ENCODE data around the gene DUSP1. TPM values are rescaled to one million over a fixed set of nuclear protein-coding genes. Genes with fewer than 3 reads are reported as not detected.

DUSP1 gene
- total RNA-seq, 1 experiment from 2014 or later, result 10.3 TPM

DNA sequence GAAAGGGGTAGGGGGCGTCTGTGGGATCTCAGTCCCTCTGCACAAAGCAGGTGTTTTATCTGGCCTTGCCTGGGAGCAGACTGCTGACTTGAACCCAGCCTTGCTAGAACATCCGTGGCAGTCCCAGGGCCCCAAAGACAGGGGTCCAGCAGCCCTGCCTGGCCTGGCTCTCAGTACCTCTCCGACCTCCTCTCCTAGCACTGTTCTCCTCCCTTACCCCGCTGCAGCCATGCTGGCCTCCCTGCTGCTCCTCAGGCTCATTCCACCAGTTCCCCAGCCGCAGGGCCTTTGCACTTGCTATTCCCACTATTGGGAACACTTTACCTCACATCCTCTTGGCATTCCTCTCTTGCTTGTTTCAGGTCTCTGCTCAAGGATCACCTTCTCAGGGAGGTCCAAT lies 45.2 kb downstream of the DUSP1 start:
- CTCF ChIA-PET, result no interaction called here
- no peak overlapping the region for H3K27ac ChIP-seq
- intact Hi-C loops (cut with micrococcal nuclease; ENCODE audit: unreplicated experiment), result no loop called here

DNA sequence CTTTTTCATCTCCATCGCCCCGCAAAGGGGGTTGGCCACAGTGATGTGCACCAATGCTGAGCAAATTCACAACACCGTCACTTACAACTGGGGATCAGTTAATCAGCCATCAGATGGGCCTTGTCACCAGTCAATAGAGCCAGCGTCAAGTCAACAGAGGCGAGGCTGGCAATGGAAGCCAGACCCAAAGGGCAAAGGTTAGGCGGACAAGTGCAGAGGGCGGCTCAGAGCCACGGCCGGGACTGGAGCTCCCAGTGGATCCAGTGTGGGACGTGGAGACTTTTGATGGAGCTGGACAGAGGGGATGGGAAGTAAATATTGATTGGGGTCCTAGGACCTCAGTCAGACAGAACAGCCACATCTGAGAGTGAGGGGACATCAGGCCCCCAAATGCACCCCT lies 45.7 kb downstream of the DUSP1 start:
- H2AFZ ChIP-seq, result no peak overlapping the region
- H3K27ac ChIP-seq, result no peak overlapping the region
- TF ChIP-seq, protein P1, sequence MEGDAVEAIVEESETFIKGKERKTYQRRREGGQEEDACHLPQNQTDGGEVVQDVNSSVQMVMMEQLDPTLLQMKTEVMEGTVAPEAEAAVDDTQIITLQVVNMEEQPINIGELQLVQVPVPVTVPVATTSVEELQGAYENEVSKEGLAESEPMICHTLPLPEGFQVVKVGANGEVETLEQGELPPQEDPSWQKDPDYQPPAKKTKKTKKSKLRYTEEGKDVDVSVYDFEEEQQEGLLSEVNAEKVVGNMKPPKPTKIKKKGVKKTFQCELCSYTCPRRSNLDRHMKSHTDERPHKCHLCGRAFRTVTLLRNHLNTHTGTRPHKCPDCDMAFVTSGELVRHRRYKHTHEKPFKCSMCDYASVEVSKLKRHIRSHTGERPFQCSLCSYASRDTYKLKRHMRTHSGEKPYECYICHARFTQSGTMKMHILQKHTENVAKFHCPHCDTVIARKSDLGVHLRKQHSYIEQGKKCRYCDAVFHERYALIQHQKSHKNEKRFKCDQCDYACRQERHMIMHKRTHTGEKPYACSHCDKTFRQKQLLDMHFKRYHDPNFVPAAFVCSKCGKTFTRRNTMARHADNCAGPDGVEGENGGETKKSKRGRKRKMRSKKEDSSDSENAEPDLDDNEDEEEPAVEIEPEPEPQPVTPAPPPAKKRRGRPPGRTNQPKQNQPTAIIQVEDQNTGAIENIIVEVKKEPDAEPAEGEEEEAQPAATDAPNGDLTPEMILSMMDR (conservative IDR thresholded peaks at IDR 0.05), result no peak
- no peak for TF ChIP-seq EZH2 (IDR thresholded peaks at IDR 0.05; ENCODE audit: low read depth)
- no peaks in the 10 kb centered on the region for H3K27me3 ChIP-seq (ENCODE audit: insufficient read depth, low read depth)
- no peaks in the 10 kb centered on the region for H3K9me3 ChIP-seq (ENCODE audit: insufficient read depth, low read depth)
- POLR2A ChIA-PET (ENCODE audit: unreplicated experiment), result no interaction called here
- H3K4me2 ChIP-seq, result no peak overlapping the region
- no peak for DNase-seq
- no peak overlapping the region for H3K4me3 ChIP-seq
- H3K79me2 ChIP-seq (ENCODE audit: low read depth), result no peaks in the 10 kb centered on the region
- no peaks in the 10 kb centered on the region for H3K9me2 ChIP-seq (ENCODE audit: insufficient read depth)
- no peaks in the 10 kb centered on the region for H4K20me1 ChIP-seq (ENCODE audit: insufficient read depth)
- intact Hi-C loops (cut with micrococcal nuclease; ENCODE audit: unreplicated experiment), result no loop called here
- no peaks in the 10 kb centered on the region for H3K36me3 ChIP-seq (ENCODE audit: low read depth)
- no TSS peak for BruUV-seq (replicated peaks)
- H3F3A ChIP-seq (ENCODE audit: insufficient read depth, low read depth), result no peaks in the 10 kb centered on the region
- H3K4me1 ChIP-seq (replicated peaks; ENCODE audit: insufficient read depth), result no peaks in the 10 kb centered on the region
- CTCF ChIA-PET, result interaction anchor here (0.8 kb wide), 1 partner anchor 10 kb away, joined by 3 read pairs; no protein-coding TSS in a partner anchor

More for the DNA sequence above, 45.2 kb downstream of the DUSP1 start:
- H3K27me3 ChIP-seq (ENCODE audit: insufficient read depth, low read depth), result no peaks in the 10 kb centered on the region
- DNase-seq, result no peak
- POLR2A ChIA-PET (ENCODE audit: unreplicated experiment), result no interaction called here
- H2AFZ ChIP-seq, result no peak overlapping the region
- peaks cover 3% of the 10 kb centered on the region for H3K4me1 ChIP-seq (replicated peaks; ENCODE audit: insufficient read depth)
- TF ChIP-seq EZH2 (IDR thresholded peaks at IDR 0.05; ENCODE audit: low read depth), result no peak
- TF ChIP-seq, protein P1 (conservative IDR thresholded peaks at IDR 0.05), result no peak
- no peak overlapping the region for H3K4me3 ChIP-seq
- no TSS peak for BruUV-seq (replicated peaks)
- no peak overlapping the region for H3K4me2 ChIP-seq
- peaks cover 4% of the 10 kb centered on the region; the same call in 1 of the 2 replicates for H3F3A ChIP-seq (ENCODE audit: insufficient read depth, low read depth)
- no peaks in the 10 kb centered on the region for H3K79me2 ChIP-seq (ENCODE audit: low read depth)
- H3K36me3 ChIP-seq (ENCODE audit: low read depth), result no peaks in the 10 kb centered on the region
- no peaks in the 10 kb centered on the region for H4K20me1 ChIP-seq (ENCODE audit: insufficient read depth)
- H3K9me2 ChIP-seq (ENCODE audit: insufficient read depth), result no peaks in the 10 kb centered on the region
- H3K9me3 ChIP-seq (ENCODE audit: insufficient read depth, low read depth), result no peaks in the 10 kb centered on the region

DNA sequence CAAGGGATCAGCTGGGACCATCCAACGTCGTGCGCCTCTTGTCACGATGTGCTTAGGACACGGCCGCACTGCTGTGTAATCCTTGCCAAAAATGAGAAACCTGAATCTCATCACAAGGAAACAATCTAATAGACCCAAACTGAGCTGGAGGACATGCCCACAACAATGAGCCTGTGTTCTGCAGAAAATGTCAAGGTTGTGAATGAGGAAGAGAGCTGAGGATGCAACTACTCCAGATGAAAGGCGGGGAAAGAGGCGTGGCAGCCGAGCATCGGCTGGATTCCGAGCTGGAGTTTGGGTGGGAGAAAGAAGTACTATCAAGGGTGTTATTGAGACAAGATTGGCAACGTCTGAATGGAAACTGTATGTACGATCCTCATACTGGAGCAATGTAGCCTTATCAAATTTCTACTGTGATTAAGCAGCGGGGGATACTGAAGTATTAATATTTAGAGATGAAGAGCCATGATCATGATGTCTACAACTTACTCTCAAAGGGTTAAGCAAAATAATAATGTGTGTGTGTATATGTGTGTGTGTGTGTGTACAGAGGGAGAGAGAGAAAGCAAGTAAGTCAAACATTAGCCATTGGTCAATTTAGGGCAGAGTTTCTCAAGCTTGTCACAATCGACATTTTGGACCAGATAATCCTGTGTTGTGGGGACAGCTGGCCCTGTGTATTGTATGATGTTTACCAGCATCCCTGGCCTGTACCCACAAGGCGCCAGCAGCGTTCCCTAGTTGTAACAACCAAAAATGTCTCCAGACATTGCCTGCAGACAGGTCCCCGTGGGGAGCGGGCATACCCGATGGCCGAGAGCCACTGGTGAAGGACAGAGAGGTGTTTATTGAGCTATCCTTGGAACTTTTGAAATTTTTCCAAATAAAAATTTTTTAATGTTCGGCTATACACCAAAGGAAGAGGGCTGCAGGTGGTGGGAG lies 46.5 kb downstream of the DUSP1 start:
- Histone ChIP-seq H3K9me2 (ENCODE audit: insufficient read depth) (no peaks in the 10 kb centered on the region), H4K20me1 (ENCODE audit: insufficient read depth) (no peaks in the 10 kb centered on the region), H3F3A (ENCODE audit: insufficient read depth, low read depth) (no peaks in the 10 kb centered on the region), H2AFZ (no peak overlapping the region), H3K36me3 (ENCODE audit: low read depth) (no peaks in the 10 kb centered on the region), H3K27ac (no peak overlapping the region), H3K79me2 (ENCODE audit: low read depth) (no peaks in the 10 kb centered on the region), H3K4me2 (no peak overlapping the region), H3K27me3 (ENCODE audit: insufficient read depth, low read depth) (no peaks in the 10 kb centered on the region), H3K4me3 (no peak overlapping the region), H3K4me1 (replicated peaks; ENCODE audit: insufficient read depth) (no peaks in the 10 kb centered on the region), H3K9me3 (ENCODE audit: insufficient read depth, low read depth) (no peaks in the 10 kb centered on the region)
- TF ChIP-seq EZH2 (IDR thresholded peaks at IDR 0.05; ENCODE audit: low read depth), result no peak
- TF ChIP-seq, protein P1 (conservative IDR thresholded peaks at IDR 0.05), result no peak
- no peak for DNase-seq
- ChIA-PET CTCF (interaction anchor here (0.8 kb wide), 1 partner anchor 9 kb away, joined by 3 read pairs; no protein-coding TSS in a partner anchor), POLR2A (ENCODE audit: unreplicated experiment) (no interaction called here)
- no TSS peak for BruUV-seq (replicated peaks)
- intact Hi-C loops (cut with micrococcal nuclease; ENCODE audit: unreplicated experiment), result no loop called here
